ENCODE results near the gene SPAG6.
A peak's percentile ranks its signal among the peaks of the same experiment; 100 is the strongest.

Gene SPAG6

GRCh38 chr10:22338185-22338900 lies 7.0 kb upstream of the SPAG6 start:
- H3K4me1 ChIP-seq (ENCODE audit: low read length) = peaks cover 23% of the 10 kb centered on the region
- H2AFZ ChIP-seq (ENCODE audit: low read length) = no peak overlapping the region
- no peak for DNase-seq
- no peak overlapping the region for H3K27ac ChIP-seq (ENCODE audit: low read length)
- H3F3A ChIP-seq (ENCODE audit: insufficient read depth, low read length) = peaks cover 16% of the 10 kb centered on the region
- H3K36me3 ChIP-seq (replicated peaks; ENCODE audit: insufficient read depth, low read length) = no peaks in the 10 kb centered on the region
- no peaks in the 10 kb centered on the region for H3K79me2 ChIP-seq (ENCODE audit: low read length)
- H4K20me1 ChIP-seq (ENCODE audit: insufficient read depth, low read length) = no peaks in the 10 kb centered on the region
- H3K4me2 ChIP-seq (ENCODE audit: low read depth, low read length) = no peak overlapping the region
- no peak for TF ChIP-seq CTCF (IDR thresholded peaks at IDR 0.05; ENCODE audit: low read length)
- peak; percentile 68; the same call in 1 of the 2 replicates for TF ChIP-seq EZH2phosphoT487 (IDR thresholded peaks at IDR 0.05; ENCODE audit: low read length)
- no peaks in the 10 kb centered on the region for H3K9me3 ChIP-seq (replicated peaks; ENCODE audit: insufficient read depth, low read length)
- H3K27me3 ChIP-seq (replicated peaks; ENCODE audit: insufficient read depth, low read length) = peaks cover 53% of the 10 kb centered on the region
- H3K9me2 ChIP-seq (replicated peaks; ENCODE audit: insufficient read depth, low read length) = no peaks in the 10 kb centered on the region
- H3K9ac ChIP-seq (ENCODE audit: low read length) = no peak overlapping the region
- no peak overlapping the region for H3K4me3 ChIP-seq (ENCODE audit: low read length)

GRCh38 chr10:22338931-22339330 lies 6.4 kb upstream of the SPAG6 start:
- peaks cover 53% of the 10 kb centered on the region for H3K27me3 ChIP-seq (replicated peaks; ENCODE audit: insufficient read depth, low read length)
- H3F3A ChIP-seq (ENCODE audit: insufficient read depth, low read length) = peaks cover 20% of the 10 kb centered on the region
- no peak overlapping the region for H2AFZ ChIP-seq (ENCODE audit: low read length)
- no peak overlapping the region for H3K9ac ChIP-seq (ENCODE audit: low read length)
- H3K4me3 ChIP-seq (ENCODE audit: low read length) = no peak overlapping the region
- DNase-seq = no peak
- H3K79me2 ChIP-seq (ENCODE audit: low read length) = no peaks in the 10 kb centered on the region
- no peak overlapping the region for H3K4me2 ChIP-seq (ENCODE audit: low read depth, low read length)
- TF ChIP-seq EZH2 (optimal IDR thresholded peaks at IDR 0.05; ENCODE audit: low read depth, low read length) = no peak
- TF ChIP-seq CTCF (IDR thresholded peaks at IDR 0.05; ENCODE audit: low read length) = no peak
- TF ChIP-seq EZH2phosphoT487 (IDR thresholded peaks at IDR 0.05; ENCODE audit: low read length) = no peak
- no peaks in the 10 kb centered on the region for H3K9me3 ChIP-seq (replicated peaks; ENCODE audit: insufficient read depth, low read length)
- peaks cover 22% of the 10 kb centered on the region for H3K4me1 ChIP-seq (ENCODE audit: low read length)
- H3K36me3 ChIP-seq (replicated peaks; ENCODE audit: insufficient read depth, low read length) = no peaks in the 10 kb centered on the region
- H3K27ac ChIP-seq (ENCODE audit: low read length) = no peak overlapping the region
- no peaks in the 10 kb centered on the region for H3K9me2 ChIP-seq (replicated peaks; ENCODE audit: insufficient read depth, low read length)
- H4K20me1 ChIP-seq (ENCODE audit: insufficient read depth, low read length) = no peaks in the 10 kb centered on the region

DNA sequence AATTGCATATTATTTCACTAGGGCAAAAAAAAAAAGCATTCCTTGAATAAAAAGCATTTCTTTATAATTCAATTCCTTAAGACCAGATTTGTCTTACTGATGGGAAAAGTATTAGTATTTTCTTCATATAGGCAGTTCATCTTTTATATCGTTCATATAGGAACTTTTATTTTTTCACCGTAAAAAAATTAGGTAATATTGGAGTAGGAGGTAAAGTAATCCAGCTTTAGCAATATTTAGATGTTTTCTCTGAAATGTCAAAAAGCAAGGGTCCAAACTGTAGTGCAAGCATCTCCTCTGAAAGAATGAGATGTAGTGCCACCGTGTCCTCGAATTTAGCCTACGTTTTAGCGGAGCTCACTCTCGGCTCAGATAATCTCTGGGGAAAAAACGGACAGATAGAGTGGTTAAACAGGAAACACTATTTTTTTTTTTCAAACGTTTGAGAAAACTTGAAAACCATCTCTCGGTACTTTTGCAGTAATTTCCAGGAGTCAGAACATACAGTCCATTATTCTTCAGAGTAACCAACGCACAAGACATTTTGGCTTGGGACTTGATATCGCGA lies 5.5 kb upstream of the SPAG6 start:
- Histone ChIP-seq H3F3A (ENCODE audit: insufficient read depth, low read length) (peaks cover 27% of the 10 kb centered on the region), H3K9me3 (replicated peaks; ENCODE audit: insufficient read depth, low read length) (no peaks in the 10 kb centered on the region), H3K4me2 (ENCODE audit: low read depth, low read length) (peak overlapping the region; percentile 91), H3K4me3 (ENCODE audit: low read length) (peak overlapping the region; percentile 61), H4K20me1 (ENCODE audit: insufficient read depth, low read length) (no peaks in the 10 kb centered on the region), H3K27ac (ENCODE audit: low read length) (peak overlapping the region; percentile 84; the same call in 1 of the 2 replicates), H2AFZ (ENCODE audit: low read length) (peak overlapping the region; percentile 67), H3K4me1 (ENCODE audit: low read length) (peaks cover 31% of the 10 kb centered on the region), H3K36me3 (replicated peaks; ENCODE audit: insufficient read depth, low read length) (no peaks in the 10 kb centered on the region), H3K9ac (ENCODE audit: low read length) (peak overlapping the region; percentile 89), H3K79me2 (ENCODE audit: low read length) (no peaks in the 10 kb centered on the region), H3K27me3 (replicated peaks; ENCODE audit: insufficient read depth, low read length) (peaks cover 53% of the 10 kb centered on the region), H3K9me2 (replicated peaks; ENCODE audit: insufficient read depth, low read length) (no peaks in the 10 kb centered on the region)
- DNase-seq = no peak
- TF ChIP-seq EZH2 (optimal IDR thresholded peaks at IDR 0.05; ENCODE audit: low read depth, low read length) = no peak
- TF ChIP-seq EZH2phosphoT487 (IDR thresholded peaks at IDR 0.05; ENCODE audit: low read length) = no peak
- no peak for TF ChIP-seq CTCF (IDR thresholded peaks at IDR 0.05; ENCODE audit: low read length)
